GM21390 (cell line): ENCODE results near the gene MVB12A.

ENCODE experiments used
- ATAC-seq: cut with Tn5 transposase; IDR thresholded peaks from one replicate; pipeline ENCODE4 v1.9.1; 2021; ENCODE audit not compliant: unreplicated experiment

MVB12A gene

GRCh38 chr19:17441241-17442021, 21.6 kb downstream of the MVB12A start:
- no peak for ATAC-seq

- ATAC-seq: no peak
These were observed 25.8 kb downstream of the MVB12A start for GRCh38 chr19:17445526-17446165.

DNA sequence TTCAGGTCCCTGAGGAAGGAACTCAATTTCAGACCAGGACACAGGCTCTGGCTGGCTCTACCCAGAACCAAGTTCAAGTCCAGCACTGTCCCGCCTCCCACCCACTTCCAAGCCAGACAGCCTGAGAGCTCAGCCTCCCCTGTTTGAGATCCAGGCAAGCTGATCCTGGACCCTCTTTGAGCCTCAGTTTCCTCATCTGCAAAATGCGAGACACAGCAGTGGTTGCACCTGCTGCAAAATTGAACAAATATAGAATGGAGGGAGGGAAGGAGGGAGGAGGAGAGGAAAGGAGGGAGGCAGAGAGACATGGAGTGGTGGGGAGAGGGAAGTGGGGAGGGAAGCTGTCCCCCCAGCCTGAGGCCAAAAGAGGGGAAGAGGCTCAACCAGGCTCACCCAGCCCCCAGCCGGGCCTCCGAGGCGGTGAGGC, 27.9 kb downstream of the MVB12A start:
- no peak for ATAC-seq

- no peak for ATAC-seq
These were observed 28.5 kb downstream of the MVB12A start, which contains the start of gene TMEM221 for GRCh38 chr19:17448131-17448967. TMEM221 (minus strand) TSS chr19:17448668; CDS start chr19:17448462, 206 bp downstream.

DNA sequence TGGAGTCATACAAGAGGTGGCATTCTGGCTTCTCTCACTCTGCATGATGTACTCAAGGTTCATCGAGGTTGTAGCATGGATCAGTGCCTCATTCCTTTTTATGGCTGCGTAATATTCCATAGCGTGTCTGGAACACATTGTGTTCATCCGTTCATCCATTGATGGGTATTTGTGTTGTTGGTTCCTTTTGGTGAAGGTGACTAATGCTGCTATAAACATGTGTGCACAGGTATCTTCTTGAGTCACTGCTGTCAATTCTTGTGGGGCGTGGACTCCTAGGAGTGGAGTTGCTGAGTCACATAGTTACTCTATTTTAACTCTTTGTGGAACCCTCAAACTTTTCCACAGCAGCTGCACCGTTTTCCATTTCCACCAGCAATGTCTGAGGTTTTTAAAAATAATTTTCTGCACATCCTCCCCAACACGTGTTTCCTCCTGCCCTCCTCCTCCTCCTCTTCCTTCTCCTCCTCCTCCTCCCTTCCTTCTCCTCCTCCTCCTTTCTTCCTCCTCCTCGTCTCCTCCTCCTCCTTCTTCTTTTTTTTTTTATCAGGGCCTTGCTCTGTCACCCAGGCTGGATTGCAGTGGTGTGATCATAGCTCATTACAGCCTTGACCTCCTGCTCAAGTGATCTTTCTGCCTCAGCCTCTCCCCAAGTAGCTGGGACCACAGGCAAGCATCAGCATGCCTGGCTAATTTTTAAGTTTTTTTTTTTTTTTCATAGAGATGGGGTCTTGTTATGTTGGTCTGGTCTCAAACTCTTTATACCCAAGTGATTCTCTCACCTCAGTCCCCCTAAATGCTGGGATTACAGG, 30.6 kb downstream of the MVB12A start:
- ATAC-seq: no peak

GRCh38 chr19:17451820-17452219, 32.0 kb downstream of the MVB12A start:
- no peak for ATAC-seq

DNA sequence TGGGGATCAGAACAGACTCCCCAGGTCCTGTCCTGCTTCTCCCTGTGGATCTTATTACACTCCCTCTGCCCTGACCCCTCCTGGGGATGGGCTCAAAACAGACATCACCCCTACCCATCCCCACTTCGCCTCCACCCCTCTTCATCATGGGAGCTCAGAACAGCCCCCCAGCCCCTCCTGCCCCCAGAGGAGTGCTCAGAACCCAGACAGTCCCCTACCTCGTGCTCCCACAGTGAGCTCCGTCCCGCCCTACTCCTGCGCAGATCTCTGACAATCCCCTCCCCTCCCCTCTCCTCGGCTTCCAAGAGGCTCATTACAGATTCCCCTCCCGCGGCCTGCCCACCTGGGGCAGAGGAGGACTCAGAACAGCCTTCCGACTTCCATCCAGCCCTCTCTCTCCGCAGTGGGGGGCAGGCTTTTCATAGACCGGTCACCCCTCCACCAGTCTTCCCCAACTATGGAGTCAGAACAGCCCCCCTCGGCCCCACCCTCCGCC, 34.8 kb downstream of the MVB12A start:
- ATAC-seq: no peak

GRCh38 chr19:17455308-17456123, 35.7 kb downstream of the MVB12A start:
- ATAC-seq: no peak

DNA sequence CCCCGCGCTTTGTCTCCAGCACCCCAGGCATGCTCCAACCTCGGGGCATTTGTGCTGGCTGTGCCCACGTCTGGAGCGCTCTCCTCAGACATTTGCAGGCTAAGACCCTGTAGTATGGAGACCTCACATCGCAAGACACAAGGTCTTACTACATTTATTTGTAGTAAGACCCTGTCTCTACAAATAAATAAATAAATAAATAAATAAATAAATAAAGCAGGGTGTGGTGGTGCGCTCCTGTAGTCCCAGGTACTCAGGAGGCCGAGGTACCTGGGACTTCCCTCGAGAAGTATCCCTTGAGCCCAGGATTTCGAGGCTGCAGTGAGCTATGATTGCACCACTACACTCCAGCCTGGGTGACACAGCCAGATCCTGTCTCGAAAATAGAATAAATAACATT, 36.3 kb downstream of the MVB12A start:
- no peak for ATAC-seq

DNA sequence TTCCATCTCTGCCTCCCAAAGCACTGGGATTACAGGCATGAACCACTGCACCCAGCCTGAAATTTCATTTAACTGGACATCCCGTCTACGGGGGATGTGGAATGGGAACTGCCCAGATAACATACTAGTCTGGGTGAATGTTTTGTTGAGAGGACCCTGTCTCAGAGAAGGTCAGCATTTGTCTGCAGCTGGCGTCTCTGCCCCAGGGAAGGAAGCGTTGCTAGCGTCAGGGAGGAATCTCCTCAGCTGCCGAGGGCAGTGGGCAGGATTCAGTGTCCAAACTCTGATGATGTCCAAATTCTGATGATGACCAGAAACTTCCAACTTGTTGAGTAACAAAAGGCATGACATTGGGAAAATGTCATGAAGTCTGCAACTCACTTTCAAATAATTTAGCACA, 37.8 kb downstream of the MVB12A start:
- ATAC-seq: no peak

DNA sequence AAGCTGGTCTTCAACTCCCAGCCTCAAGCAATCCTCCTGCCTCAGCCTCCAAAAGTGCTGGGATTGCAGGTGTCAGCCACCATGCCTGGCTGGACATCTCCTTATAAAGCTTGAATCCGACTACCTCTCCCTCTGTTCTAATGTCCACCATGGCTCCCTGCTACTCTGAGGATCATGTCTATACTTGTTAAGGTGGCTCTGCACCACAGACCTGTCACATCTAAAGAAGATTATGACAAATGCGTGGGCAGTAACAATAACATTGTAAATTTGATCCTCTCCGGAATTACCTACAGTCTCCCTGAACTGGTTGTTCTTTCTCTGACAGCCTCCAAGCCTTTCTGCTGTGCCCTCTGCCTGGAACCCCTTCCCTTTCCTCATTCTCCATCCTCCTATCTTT, 39.1 kb downstream of the MVB12A start:
- ATAC-seq: no peak

DNA sequence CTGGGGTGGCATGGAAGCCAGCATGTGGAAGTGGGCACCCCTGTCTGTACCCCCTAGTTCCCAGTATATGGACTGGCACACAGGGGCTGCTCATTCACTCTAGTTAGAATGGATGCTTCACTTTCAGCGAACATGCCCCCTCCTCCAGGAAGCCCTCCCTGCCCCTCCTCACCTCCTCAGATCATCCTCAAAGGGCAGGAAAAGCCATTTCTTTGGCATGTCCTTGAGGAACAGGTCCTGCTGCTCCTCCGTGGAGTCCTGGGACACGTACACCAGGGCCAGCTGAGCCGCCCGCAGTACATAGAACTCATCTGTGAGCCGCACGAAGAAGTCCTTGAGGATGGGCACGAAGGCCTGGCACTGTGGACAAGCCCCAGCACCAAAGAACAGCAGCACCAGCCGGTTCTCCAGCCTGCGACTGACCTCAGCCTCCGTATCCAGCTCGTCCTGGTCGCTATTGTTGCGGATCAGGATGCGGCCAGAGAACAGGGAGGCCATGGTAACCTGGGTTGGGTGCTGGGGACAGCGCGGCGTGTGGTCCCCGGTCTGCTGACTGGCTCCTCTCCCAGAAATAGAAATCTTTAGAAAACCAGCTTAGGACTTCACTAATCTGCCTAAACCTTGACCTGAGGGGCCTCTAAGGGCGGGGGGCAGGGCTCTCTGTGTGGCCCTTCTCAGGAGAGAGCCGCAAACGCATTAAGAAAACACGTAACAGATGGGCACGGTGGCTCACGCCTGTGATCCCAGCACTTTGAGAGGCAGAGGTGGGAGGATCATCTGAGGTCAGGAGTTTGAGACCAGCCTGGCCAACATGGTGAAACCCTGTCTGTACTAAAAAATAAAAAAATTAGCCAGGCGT, 40.8 kb downstream of the MVB12A start, which contains the start of gene NXNL1:
TSS of gene NXNL1 (minus strand) at position 555 of the 859 bp plus-strand sequence. CDS start at position 498, 57 bp downstream.
- ATAC-seq: no peak

DNA sequence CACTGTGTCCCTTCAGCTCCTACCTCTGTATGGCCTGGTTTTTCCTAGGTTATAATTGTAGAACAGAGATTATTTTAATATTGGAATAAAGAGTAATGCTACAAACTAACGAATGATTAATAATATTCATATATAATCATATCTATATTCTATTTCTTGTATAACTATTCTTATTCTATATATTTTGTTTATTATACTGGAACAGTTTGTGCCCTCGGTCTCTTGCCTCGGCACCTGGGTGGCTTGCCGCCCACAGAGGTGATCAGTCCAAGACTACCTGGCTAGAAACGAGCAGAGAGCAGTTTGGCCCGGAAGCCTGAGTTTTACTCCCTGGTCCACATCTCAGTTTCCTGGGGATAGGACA, 46.6 kb downstream of the MVB12A start:
- ATAC-seq: no peak

GRCh38 chr19:17467471-17468301, 47.8 kb downstream of the MVB12A start:
- ATAC-seq: no peak

- no peak for ATAC-seq
These were observed 48.6 kb downstream of the MVB12A start for GRCh38 chr19:17468302-17469091.

DNA sequence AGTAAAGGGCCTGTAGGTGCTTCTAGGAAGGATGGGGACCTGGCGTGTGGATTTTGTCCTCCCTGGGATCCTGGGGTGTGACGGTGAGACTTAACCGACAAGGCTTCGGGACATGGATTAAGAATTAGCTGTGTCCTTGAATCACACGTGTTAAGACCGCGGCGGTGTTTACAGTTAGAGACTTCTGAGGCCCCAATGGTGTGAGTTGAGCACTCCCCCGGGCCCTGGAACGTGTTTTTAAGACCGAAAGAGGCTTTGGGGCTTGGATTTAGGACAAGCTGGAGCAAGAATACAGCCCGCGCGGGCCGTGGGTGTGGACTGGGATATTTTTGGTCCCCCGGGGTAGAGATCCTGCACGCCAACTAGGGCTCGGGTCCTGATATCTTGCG, 49.2 kb downstream of the MVB12A start:
- ATAC-seq: no peak

GRCh38 chr19:17469481-17470067, 49.7 kb downstream of the MVB12A start:
- peak; percentile 50 for ATAC-seq
